DND-41 (cell line): ENCODE measurements around the gene TMEM87B.

Experiments
- ATAC-seq: fragments of 200-7000 bp; cut with Tn5 transposase; 3 replicates; pipeline ENCODE4 v1.9.1; 2021; ENCODE audit warnings: low read depth; ENCODE audit not compliant: insufficient read depth
- DNase-seq: peaks from one replicate; pipeline ENCODE4 v3.0.0-alpha.2; 2020
- H2AFZ ChIP-seq: 2 replicates; pipeline ENCODE4 v1.6.0; 2012; ENCODE audit warnings: low read depth, low read length
- H3K27ac ChIP-seq: 2 replicates; pipeline ENCODE4 v1.5.1; 2012; ENCODE audit warnings: low read length, inconsistent platforms
- H3K27me3 ChIP-seq: fragments of 200-600 bp; sonication (generic); 2 replicates; pipeline ENCODE4 v1.6.0; 2012; ENCODE audit warnings: low read length, mild to moderate bottlenecking, inconsistent platforms; ENCODE audit not compliant: insufficient read depth, poor library complexity
- H3K36me3 ChIP-seq: 2 replicates; pipeline ENCODE4 v1.5.1; 2012; ENCODE audit warnings: low read length, inconsistent platforms; ENCODE audit not compliant: insufficient read depth
- H3K4me1 ChIP-seq: 2 replicates; pipeline ENCODE4 v1.5.1; 2012; ENCODE audit warnings: mild to moderate bottlenecking, low read length; ENCODE audit not compliant: insufficient read depth
- H3K4me2 ChIP-seq: 2 replicates; pipeline ENCODE4 v1.6.0; 2012; ENCODE audit warnings: mild to moderate bottlenecking, moderate library complexity, low read length, inconsistent platforms; ENCODE audit not compliant: insufficient read depth
- H3K4me3 ChIP-seq, 2 experiments: fragments of 200-600 bp in 1 of 2; shearing (Covaris generic) in 1 of 2; 2 replicates each; pipeline ENCODE4 v1.5.1; 2012 to 2016; ENCODE audit warnings: inconsistent platforms in 2 of 2, low read length in 2 of 2, mild to moderate bottlenecking in 2 of 2, low read depth in 1 of 2, moderate library complexity in 1 of 2
- H3K79me2 ChIP-seq: 2 replicates; pipeline ENCODE4 v1.6.0; 2012; ENCODE audit warnings: low read length, inconsistent platforms; ENCODE audit not compliant: insufficient read depth
- H3K9ac ChIP-seq: 2 replicates; pipeline ENCODE4 v1.6.0; 2012; ENCODE audit warnings: low read depth, mild to moderate bottlenecking, inconsistent platforms, low read length, moderate library complexity
- H3K9me3 ChIP-seq: 2 replicates; pipeline ENCODE4 v1.5.1; 2012; ENCODE audit warnings: low read length, moderate library complexity, mild to moderate bottlenecking, inconsistent platforms; ENCODE audit not compliant: insufficient read depth, severe bottlenecking
- H4K20me1 ChIP-seq: 2 replicates; pipeline ENCODE4 v1.6.0; 2012; ENCODE audit warnings: low read length; ENCODE audit not compliant: insufficient read depth
- EZH2 ChIP-seq: IDR thresholded peaks from 3 replicates; pipeline ENCODE4 v1.6.1; 2012; ENCODE audit warnings: borderline replicate concordance, low read depth, mild to moderate bottlenecking, moderate library complexity, low read length, inconsistent platforms; ENCODE audit not compliant: severe bottlenecking
- TF ChIP-seq, protein P1 (sequence below): IDR thresholded peaks from 2 replicates; pipeline ENCODE4 v1.5.1; 2012; ENCODE audit warnings: borderline replicate concordance, low read length, moderate library complexity, mild to moderate bottlenecking; ENCODE audit not compliant: poor library complexity, severe bottlenecking; ENCODE audit errors: extremely low read depth

The TMEM87B gene

GRCh38 chr2:112165296-112165695 is 110.2 kb downstream of the TMEM87B start:
- no peak overlapping the region for H3K4me2 ChIP-seq

DNA sequence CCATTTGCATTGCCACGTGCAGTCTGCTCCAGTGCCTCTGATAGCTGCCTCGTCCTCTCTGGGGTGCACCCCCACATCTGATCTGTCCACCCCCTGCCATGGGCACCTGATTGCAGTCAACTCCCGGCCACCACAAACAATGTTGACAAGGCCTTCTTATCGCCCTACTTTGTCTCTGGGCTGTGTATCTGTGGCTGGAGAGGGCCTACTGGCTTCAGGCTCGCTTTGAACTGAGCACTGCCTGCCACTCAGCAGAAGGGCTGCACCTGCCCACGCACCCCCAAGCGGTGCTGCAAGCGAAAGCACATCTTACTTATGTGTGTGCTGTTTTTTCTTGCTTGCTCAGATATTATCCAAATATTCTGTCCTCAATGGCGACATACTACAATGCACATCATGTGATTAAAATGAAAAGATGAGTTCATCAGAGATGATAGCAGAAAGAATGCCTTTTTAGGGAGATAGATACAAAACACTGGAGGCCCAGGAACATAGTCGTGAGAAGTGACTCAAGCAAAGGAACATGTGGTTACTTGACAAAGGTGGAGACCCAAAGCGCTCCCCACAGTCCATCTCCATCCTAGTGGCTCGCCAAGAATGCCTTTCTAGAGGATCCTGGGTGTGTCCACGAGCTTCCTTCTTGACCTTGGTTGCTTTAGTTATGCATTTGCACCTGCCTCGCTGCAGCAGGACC is 111.9 kb downstream of the TMEM87B start:
- H4K20me1 ChIP-seq, result no peaks in the 10 kb centered on the region
- no peaks in the 10 kb centered on the region for H3K9me3 ChIP-seq
- no peak overlapping the region for H3K4me2 ChIP-seq
- no peak overlapping the region for H2AFZ ChIP-seq
- no peaks in the 10 kb centered on the region for H3K79me2 ChIP-seq
- no peak for TF ChIP-seq EZH2
- TF ChIP-seq, protein P1, sequence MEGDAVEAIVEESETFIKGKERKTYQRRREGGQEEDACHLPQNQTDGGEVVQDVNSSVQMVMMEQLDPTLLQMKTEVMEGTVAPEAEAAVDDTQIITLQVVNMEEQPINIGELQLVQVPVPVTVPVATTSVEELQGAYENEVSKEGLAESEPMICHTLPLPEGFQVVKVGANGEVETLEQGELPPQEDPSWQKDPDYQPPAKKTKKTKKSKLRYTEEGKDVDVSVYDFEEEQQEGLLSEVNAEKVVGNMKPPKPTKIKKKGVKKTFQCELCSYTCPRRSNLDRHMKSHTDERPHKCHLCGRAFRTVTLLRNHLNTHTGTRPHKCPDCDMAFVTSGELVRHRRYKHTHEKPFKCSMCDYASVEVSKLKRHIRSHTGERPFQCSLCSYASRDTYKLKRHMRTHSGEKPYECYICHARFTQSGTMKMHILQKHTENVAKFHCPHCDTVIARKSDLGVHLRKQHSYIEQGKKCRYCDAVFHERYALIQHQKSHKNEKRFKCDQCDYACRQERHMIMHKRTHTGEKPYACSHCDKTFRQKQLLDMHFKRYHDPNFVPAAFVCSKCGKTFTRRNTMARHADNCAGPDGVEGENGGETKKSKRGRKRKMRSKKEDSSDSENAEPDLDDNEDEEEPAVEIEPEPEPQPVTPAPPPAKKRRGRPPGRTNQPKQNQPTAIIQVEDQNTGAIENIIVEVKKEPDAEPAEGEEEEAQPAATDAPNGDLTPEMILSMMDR, result no peak
- no peak overlapping the region for H3K4me3 ChIP-seq
- no peaks in the 10 kb centered on the region for H3K36me3 ChIP-seq
- H3K9ac ChIP-seq, result no peak overlapping the region
- ATAC-seq, result no peak
- no peak for DNase-seq
- no peak overlapping the region for H3K27ac ChIP-seq
- H3K27me3 ChIP-seq, result no peaks in the 10 kb centered on the region
- H3K4me1 ChIP-seq, result no peaks in the 10 kb centered on the region

More at GRCh38 chr2:112165296-112165695, 110.2 kb downstream of the TMEM87B start:
- H3K9ac ChIP-seq, result no peak overlapping the region
- no peaks in the 10 kb centered on the region for H3K9me3 ChIP-seq
- no peaks in the 10 kb centered on the region for H3K79me2 ChIP-seq
- H3K27ac ChIP-seq, result no peak overlapping the region
- no peaks in the 10 kb centered on the region for H4K20me1 ChIP-seq
- no peak for TF ChIP-seq EZH2
- TF ChIP-seq, protein P1, result no peak
- H3K36me3 ChIP-seq, result no peaks in the 10 kb centered on the region
- ATAC-seq, result no peak
- no peak overlapping the region for H3K4me3 ChIP-seq
- H2AFZ ChIP-seq, result no peak overlapping the region
- no peaks in the 10 kb centered on the region for H3K27me3 ChIP-seq
- no peaks in the 10 kb centered on the region for H3K4me1 ChIP-seq
- DNase-seq, result no peak

GRCh38 chr2:112168422-112169124 is 113.5 kb downstream of the TMEM87B start:
- Histone ChIP-seq H3K4me1 (no peaks in the 10 kb centered on the region), H3K4me2 (no peak overlapping the region), H2AFZ (no peak overlapping the region), H3K4me3 (no peak overlapping the region), H3K27me3 (no peaks in the 10 kb centered on the region), H3K36me3 (no peaks in the 10 kb centered on the region), H3K27ac (no peak overlapping the region), H4K20me1 (no peaks in the 10 kb centered on the region), H3K9ac (no peak overlapping the region), H3K79me2 (no peaks in the 10 kb centered on the region), H3K9me3 (no peaks in the 10 kb centered on the region)
- DNase-seq (no peak), ATAC-seq (no peak)
- TF ChIP-seq EZH2, result no peak
- TF ChIP-seq, protein P1, result no peak
